ENCODE data around the gene CPNE5.

- TF ChIP-seq YY1 (IDR thresholded peaks at IDR 0.05; ENCODE audit: borderline replicate concordance in 1 of 3, control insufficient read depth in 1 of 3, extremely low read depth in 1 of 3, insufficient read depth in 3 of 3, insufficient read length in 1 of 3, insufficient replicate concordance in 2 of 3, low read depth in 1 of 3, low read length in 2 of 3) (no peak), TEAD2 (tag; IDR thresholded peaks at IDR 0.05) (no peak), ZNF274 (IDR thresholded peaks at IDR 0.05; ENCODE audit: borderline replicate concordance, low read depth, low read length) (no peak), E4F1 (CRISPR knock-in tag; IDR thresholded peaks at IDR 0.05; ENCODE audit: borderline replicate concordance) (no peak), U2AF1 (optimal IDR thresholded peaks at IDR 0.05; ENCODE audit: low read depth, low read length) (no peak)
- TF ChIP-seq, protein P1, sequence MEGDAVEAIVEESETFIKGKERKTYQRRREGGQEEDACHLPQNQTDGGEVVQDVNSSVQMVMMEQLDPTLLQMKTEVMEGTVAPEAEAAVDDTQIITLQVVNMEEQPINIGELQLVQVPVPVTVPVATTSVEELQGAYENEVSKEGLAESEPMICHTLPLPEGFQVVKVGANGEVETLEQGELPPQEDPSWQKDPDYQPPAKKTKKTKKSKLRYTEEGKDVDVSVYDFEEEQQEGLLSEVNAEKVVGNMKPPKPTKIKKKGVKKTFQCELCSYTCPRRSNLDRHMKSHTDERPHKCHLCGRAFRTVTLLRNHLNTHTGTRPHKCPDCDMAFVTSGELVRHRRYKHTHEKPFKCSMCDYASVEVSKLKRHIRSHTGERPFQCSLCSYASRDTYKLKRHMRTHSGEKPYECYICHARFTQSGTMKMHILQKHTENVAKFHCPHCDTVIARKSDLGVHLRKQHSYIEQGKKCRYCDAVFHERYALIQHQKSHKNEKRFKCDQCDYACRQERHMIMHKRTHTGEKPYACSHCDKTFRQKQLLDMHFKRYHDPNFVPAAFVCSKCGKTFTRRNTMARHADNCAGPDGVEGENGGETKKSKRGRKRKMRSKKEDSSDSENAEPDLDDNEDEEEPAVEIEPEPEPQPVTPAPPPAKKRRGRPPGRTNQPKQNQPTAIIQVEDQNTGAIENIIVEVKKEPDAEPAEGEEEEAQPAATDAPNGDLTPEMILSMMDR (IDR thresholded peaks at IDR 0.05 in 2 of 3, conservative IDR thresholded peaks at IDR 0.05 in 1 of 3; ENCODE audit: insufficient read depth in 2 of 3, low read depth in 1 of 3, low read length in 3 of 3), result no peak
- TF ChIP-seq, protein P2, sequence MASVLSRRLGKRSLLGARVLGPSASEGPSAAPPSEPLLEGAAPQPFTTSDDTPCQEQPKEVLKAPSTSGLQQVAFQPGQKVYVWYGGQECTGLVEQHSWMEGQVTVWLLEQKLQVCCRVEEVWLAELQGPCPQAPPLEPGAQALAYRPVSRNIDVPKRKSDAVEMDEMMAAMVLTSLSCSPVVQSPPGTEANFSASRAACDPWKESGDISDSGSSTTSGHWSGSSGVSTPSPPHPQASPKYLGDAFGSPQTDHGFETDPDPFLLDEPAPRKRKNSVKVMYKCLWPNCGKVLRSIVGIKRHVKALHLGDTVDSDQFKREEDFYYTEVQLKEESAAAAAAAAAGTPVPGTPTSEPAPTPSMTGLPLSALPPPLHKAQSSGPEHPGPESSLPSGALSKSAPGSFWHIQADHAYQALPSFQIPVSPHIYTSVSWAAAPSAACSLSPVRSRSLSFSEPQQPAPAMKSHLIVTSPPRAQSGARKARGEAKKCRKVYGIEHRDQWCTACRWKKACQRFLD (CRISPR knock-in tag; IDR thresholded peaks at IDR 0.05), result no peak
- TF ChIP-seq, protein P3, sequence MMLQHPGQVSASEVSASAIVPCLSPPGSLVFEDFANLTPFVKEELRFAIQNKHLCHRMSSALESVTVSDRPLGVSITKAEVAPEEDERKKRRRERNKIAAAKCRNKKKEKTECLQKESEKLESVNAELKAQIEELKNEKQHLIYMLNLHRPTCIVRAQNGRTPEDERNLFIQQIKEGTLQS (IDR thresholded peaks at IDR 0.05), result no peak
- TF ChIP-seq, protein P3 (CRISPR knock-in tag; conservative IDR thresholded peaks at IDR 0.05), result no peak
These were observed 74.1 kb downstream of the CPNE5 start for GRCh38 chr6:36765190-36765589.
